SK-N-SH treated with all-trans-retinoic acid at 6 μM for 48 hours (cell line): ENCODE results near the gene SDK1.

Source experiments
- ATAC-seq: fragments of 200-7000 bp; cut with Tn5 transposase; 3 replicates; pipeline ENCODE4 v1.9.1; 2020; ENCODE audit warnings: mild to moderate bottlenecking, moderate library complexity
- BACH2 ChIP-seq: fragments of 250-450 bp; sonication (Bioruptor Pico); IDR thresholded peaks from 2 replicates; pipeline ENCODE4 v1.9.0; 2021; ENCODE audit warnings: mild to moderate bottlenecking, borderline replicate concordance
- CREB5 ChIP-seq: fragments of 250-450 bp; sonication (Bioruptor Pico); IDR thresholded peaks from 2 replicates; pipeline ENCODE4 v1.5.1; 2020; ENCODE audit warnings: low read depth, mild to moderate bottlenecking, moderate library complexity
- CSDC2 ChIP-seq: fragments of 250-450 bp; sonication (Bioruptor Pico); IDR thresholded peaks from 2 replicates; pipeline ENCODE4 v1.5.0; 2020; ENCODE audit warnings: mild to moderate bottlenecking, moderate library complexity
- GLIS3 ChIP-seq: fragments of 250-450 bp; sonication (Bioruptor Pico); IDR thresholded peaks from 2 replicates; pipeline ENCODE4 v1.5.0; 2020; ENCODE audit warnings: mild to moderate bottlenecking, moderate library complexity
- ISL1 ChIP-seq: fragments of 250-450 bp; sonication (Bioruptor Pico); IDR thresholded peaks from 2 replicates; pipeline ENCODE4 v2.1.2; 2022; ENCODE audit warnings: mild to moderate bottlenecking, moderate library complexity
- OSR1 ChIP-seq: fragments of 250-450 bp; sonication (Bioruptor Pico); IDR thresholded peaks from 2 replicates; pipeline ENCODE4 v1.8.0; 2022; ENCODE audit warnings: moderate library complexity, mild to moderate bottlenecking, inconsistent platforms
- PPARA ChIP-seq: fragments of 250-450 bp; sonication (Bioruptor Pico); IDR thresholded peaks from 2 replicates; pipeline ENCODE4 v1.5.0; 2020; ENCODE audit warnings: mild to moderate bottlenecking, borderline replicate concordance
- RARB ChIP-seq: fragments of 250-450 bp; sonication (Bioruptor Pico); IDR thresholded peaks from 2 replicates; pipeline ENCODE4 v1.8.0; 2021; ENCODE audit warnings: mild to moderate bottlenecking, moderate library complexity
- SNAI2 ChIP-seq: fragments of 250-450 bp; sonication (Bioruptor Pico); IDR thresholded peaks from 2 replicates; pipeline ENCODE4 v1.5.0; 2020; ENCODE audit warnings: mild to moderate bottlenecking, moderate library complexity
- TCF4 ChIP-seq: fragments of 250-450 bp; sonication (Bioruptor Pico); IDR thresholded peaks from 2 replicates; pipeline ENCODE4 v1.8.0; 2021; ENCODE audit warnings: mild to moderate bottlenecking, moderate library complexity, borderline replicate concordance
- ZC3H10 ChIP-seq: fragments of 250-450 bp; sonication (Bioruptor Pico); IDR thresholded peaks from 2 replicates; pipeline ENCODE4 v1.5.1; 2021; ENCODE audit warnings: mild to moderate bottlenecking, moderate library complexity
- ZFP3 ChIP-seq: fragments of 250-450 bp; sonication (Bioruptor Pico); IDR thresholded peaks from 2 replicates; pipeline ENCODE4 v1.5.0; 2020; ENCODE audit warnings: mild to moderate bottlenecking, moderate library complexity
- ZFP30 ChIP-seq: fragments of 450-650 bp; formaldehyde crosslinking; IDR thresholded peaks from 2 replicates; pipeline ENCODE4 v1.5.0; 2022; ENCODE audit warnings: mild to moderate bottlenecking, moderate library complexity
- ZNF565 ChIP-seq: fragments of 450-650 bp; formaldehyde crosslinking; conservative IDR thresholded peaks from 2 replicates; pipeline ENCODE4 v1.5.0; 2020; ENCODE audit warnings: low read depth, mild to moderate bottlenecking, moderate library complexity
- ZNF70 ChIP-seq: fragments of 450-650 bp; formaldehyde crosslinking; IDR thresholded peaks from 2 replicates; pipeline ENCODE4 v1.5.0; 2020; ENCODE audit warnings: mild to moderate bottlenecking, moderate library complexity
- ZNF8 ChIP-seq: fragments of 450-650 bp; formaldehyde crosslinking; IDR thresholded peaks from 2 replicates; pipeline ENCODE4 v1.5.0; 2020; ENCODE audit warnings: mild to moderate bottlenecking, moderate library complexity
- TF ChIP-seq, protein P1 (sequence below): fragments of 250-450 bp; sonication (Bioruptor Pico); IDR thresholded peaks from 2 replicates; pipeline ENCODE4 v1.5.0; 2020; ENCODE audit warnings: mild to moderate bottlenecking, moderate library complexity
- TF ChIP-seq, protein P2 (sequence below): fragments of 250-450 bp; sonication (Bioruptor Pico); IDR thresholded peaks from 2 replicates; pipeline ENCODE4 v1.5.1; 2021; ENCODE audit warnings: mild to moderate bottlenecking, moderate library complexity
- TF ChIP-seq, protein P3 (sequence below): fragments of 250-450 bp; sonication (Bioruptor Pico); IDR thresholded peaks from 2 replicates; pipeline ENCODE4 v1.8.0; 2020; ENCODE audit warnings: mild to moderate bottlenecking, moderate library complexity, borderline replicate concordance

The SDK1 gene

DNA sequence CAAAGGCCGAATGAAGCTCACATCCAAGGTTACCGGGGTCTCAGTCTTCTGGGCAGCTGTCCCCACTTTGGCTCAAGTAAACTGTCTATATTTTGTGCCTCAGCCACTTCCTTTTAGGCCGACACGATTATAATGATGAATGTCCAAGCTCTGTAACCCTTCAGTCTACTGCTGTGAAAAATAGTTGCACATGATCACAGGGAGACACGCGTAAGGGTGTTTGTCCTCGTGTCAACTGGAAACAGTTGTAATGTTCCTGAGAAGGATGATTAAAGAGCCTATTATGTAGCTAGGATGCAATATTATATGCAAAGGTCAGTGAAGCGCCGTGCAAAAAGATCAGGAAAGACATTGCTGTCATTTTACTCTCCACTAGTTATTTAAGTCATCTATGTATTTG lies 559.9 kb downstream of the SDK1 start:
- TF ChIP-seq ZNF70 (CRISPR knock-in tag) (no peak), ZFP3 (CRISPR knock-in tag) (no peak), PPARA (CRISPR knock-in tag) (no peak), BACH2 (CRISPR knock-in tag) (no peak), TCF4 (CRISPR knock-in tag) (no peak), SNAI2 (CRISPR knock-in tag) (no peak), RARB (CRISPR knock-in tag) (no peak), CSDC2 (no peak), CREB5 (CRISPR knock-in tag) (no peak), ISL1 (no peak), ZNF565 (CRISPR knock-in tag) (no peak), ZC3H10 (no peak), OSR1 (CRISPR knock-in tag) (no peak), ZNF8 (no peak), ZFP30 (CRISPR knock-in tag) (no peak), GLIS3 (CRISPR knock-in tag) (no peak)
- TF ChIP-seq, protein P1, sequence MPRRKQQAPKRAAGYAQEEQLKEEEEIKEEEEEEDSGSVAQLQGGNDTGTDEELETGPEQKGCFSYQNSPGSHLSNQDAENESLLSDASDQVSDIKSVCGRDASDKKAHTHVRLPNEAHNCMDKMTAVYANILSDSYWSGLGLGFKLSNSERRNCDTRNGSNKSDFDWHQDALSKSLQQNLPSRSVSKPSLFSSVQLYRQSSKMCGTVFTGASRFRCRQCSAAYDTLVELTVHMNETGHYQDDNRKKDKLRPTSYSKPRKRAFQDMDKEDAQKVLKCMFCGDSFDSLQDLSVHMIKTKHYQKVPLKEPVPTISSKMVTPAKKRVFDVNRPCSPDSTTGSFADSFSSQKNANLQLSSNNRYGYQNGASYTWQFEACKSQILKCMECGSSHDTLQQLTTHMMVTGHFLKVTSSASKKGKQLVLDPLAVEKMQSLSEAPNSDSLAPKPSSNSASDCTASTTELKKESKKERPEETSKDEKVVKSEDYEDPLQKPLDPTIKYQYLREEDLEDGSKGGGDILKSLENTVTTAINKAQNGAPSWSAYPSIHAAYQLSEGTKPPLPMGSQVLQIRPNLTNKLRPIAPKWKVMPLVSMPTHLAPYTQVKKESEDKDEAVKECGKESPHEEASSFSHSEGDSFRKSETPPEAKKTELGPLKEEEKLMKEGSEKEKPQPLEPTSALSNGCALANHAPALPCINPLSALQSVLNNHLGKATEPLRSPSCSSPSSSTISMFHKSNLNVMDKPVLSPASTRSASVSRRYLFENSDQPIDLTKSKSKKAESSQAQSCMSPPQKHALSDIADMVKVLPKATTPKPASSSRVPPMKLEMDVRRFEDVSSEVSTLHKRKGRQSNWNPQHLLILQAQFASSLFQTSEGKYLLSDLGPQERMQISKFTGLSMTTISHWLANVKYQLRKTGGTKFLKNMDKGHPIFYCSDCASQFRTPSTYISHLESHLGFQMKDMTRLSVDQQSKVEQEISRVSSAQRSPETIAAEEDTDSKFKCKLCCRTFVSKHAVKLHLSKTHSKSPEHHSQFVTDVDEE (CRISPR knock-in tag), result no peak
- TF ChIP-seq, protein P2, sequence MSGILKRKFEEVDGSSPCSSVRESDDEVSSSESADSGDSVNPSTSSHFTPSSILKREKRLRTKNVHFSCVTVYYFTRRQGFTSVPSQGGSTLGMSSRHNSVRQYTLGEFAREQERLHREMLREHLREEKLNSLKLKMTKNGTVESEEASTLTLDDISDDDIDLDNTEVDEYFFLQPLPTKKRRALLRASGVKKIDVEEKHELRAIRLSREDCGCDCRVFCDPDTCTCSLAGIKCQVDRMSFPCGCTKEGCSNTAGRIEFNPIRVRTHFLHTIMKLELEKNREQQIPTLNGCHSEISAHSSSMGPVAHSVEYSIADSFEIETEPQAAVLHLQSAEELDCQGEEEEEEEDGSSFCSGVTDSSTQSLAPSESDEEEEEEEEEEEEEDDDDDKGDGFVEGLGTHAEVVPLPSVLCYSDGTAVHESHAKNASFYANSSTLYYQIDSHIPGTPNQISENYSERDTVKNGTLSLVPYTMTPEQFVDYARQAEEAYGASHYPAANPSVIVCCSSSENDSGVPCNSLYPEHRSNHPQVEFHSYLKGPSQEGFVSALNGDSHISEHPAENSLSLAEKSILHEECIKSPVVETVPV, result no peak
- TF ChIP-seq, protein P3, sequence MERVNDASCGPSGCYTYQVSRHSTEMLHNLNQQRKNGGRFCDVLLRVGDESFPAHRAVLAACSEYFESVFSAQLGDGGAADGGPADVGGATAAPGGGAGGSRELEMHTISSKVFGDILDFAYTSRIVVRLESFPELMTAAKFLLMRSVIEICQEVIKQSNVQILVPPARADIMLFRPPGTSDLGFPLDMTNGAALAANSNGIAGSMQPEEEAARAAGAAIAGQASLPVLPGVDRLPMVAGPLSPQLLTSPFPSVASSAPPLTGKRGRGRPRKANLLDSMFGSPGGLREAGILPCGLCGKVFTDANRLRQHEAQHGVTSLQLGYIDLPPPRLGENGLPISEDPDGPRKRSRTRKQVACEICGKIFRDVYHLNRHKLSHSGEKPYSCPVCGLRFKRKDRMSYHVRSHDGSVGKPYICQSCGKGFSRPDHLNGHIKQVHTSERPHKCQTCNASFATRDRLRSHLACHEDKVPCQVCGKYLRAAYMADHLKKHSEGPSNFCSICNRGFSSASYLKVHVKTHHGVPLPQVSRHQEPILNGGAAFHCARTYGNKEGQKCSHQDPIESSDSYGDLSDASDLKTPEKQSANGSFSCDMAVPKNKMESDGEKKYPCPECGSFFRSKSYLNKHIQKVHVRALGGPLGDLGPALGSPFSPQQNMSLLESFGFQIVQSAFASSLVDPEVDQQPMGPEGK (CRISPR knock-in tag), result no peak
- no peak for ATAC-seq

DNA sequence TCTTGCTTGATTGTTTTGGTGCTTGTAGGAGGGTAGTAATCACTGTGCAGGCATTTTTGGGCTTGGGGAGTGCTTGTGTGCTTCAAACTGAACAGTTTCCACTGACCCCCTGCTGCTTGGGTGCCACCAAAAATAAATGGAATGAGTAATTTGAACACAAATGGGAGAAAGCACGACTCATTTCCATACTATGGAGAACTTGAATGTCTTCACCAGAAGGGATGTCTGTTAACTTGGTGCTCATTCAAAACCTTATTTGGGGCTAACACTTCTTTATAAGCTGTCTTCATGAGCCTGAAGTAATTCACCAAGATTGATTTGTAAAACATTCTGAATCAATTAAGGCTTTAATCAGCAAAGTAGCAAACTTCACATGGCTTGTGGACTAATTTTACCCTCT lies 560.3 kb downstream of the SDK1 start:
- ATAC-seq, result no peak

More for the DNA sequence above, 560.3 kb downstream of the SDK1 start:
- TF ChIP-seq ZNF565 (CRISPR knock-in tag), result no peak
- TF ChIP-seq, protein P1 (CRISPR knock-in tag), result no peak
- TF ChIP-seq PPARA (CRISPR knock-in tag), result no peak
- no peak for TF ChIP-seq SNAI2 (CRISPR knock-in tag)
- no peak for TF ChIP-seq ZFP30 (CRISPR knock-in tag)
- TF ChIP-seq RARB (CRISPR knock-in tag), result no peak
- TF ChIP-seq ZC3H10, result no peak
- TF ChIP-seq, protein P3 (CRISPR knock-in tag), result no peak
